ENCODE measurements around the gene ABLIM3.

GRCh38 chr5:149271716-149272563, 130.6 kb downstream of the ABLIM3 start, which contains the start of gene AFAP1L1:
- TF ChIP-seq POLR2AphosphoS5 (IDR thresholded peaks at IDR 0.05; ENCODE audit: low read length) (no peak), PRDM15 (CRISPR knock-in tag; IDR thresholded peaks at IDR 0.05) (no peak), TCF12 (IDR thresholded peaks at IDR 0.05; ENCODE audit: low read depth, low read length) (no peak), EZH2 (IDR thresholded peaks at IDR 0.05; ENCODE audit: borderline replicate concordance, control insufficient read depth, low read depth, low read length) (no peak), RELA (IDR thresholded peaks at IDR 0.05; ENCODE audit: borderline replicate concordance, partially characterized antibody) (no peak), CTCF (IDR thresholded peaks at IDR 0.05 in 2 of 3, conservative IDR thresholded peaks at IDR 0.05 in 1 of 3; ENCODE audit: control insufficient read depth in 2 of 3, extremely low read depth in 1 of 3, insufficient read depth in 1 of 3, low read depth in 3 of 3, low read length in 3 of 3) (no peak), BCL3 (IDR thresholded peaks at IDR 0.05; ENCODE audit: borderline replicate concordance, insufficient read depth, low read depth, low read length, poor library complexity, severe bottlenecking) (no peak), CEBPZ (IDR thresholded peaks at IDR 0.05; ENCODE audit: low read depth, low read length) (no peak), TBL1XR1 (IDR thresholded peaks at IDR 0.05; ENCODE audit: low read depth, low read length) (no peak), RFX5 (IDR thresholded peaks at IDR 0.05; ENCODE audit: low read depth, low read length) (no peak), ZZZ3 (IDR thresholded peaks at IDR 0.05; ENCODE audit: control insufficient read depth, insufficient read length, low read depth) (no peak)
